GM12878 (cell line): ENCODE data around the gene NUP210. TPM values are rescaled to one million over a fixed set of nuclear protein-coding genes. Genes with fewer than 3 reads are reported as not detected.

Experiments
- ATAC-seq: fragments of 200-7000 bp; cut with Tn5 transposase; 3 replicates; pipeline ENCODE4 v1.9.1; 2020; ENCODE audit warnings: mild to moderate bottlenecking, moderate library complexity
- BruUV-seq: library from RNA; stranded (reverse); fragments of 400-500 nt; replicated peaks from 2 replicates; lab custom pipeline; 2021; lab: Mats Ljungman, UMichigan
- CTCF ChIA-PET: fragments of 300-600 bp; sonication (Branson Sonifier 250); formaldehyde crosslinking; extraction: SDS; loops from one replicate; lab custom pipeline; 2021; ENCODE audit warnings: inconsistent platforms; lab: Yijun Ruan, JAX
- POLR2A ChIA-PET: fragments of 350-600 bp; formaldehyde crosslinking; extraction: SDS; loops from one replicate; lab custom pipeline; 2021; ENCODE audit warnings: inconsistent platforms; lab: Charles Lee
- RAD21 ChIA-PET: fragments of 300-600 bp; sonication (Branson Sonifier 250); formaldehyde crosslinking; loops from one replicate; lab custom pipeline; 2023; ENCODE audit warnings: antibody characterized with exemption; ENCODE audit not compliant: unreplicated experiment; lab: Charles Lee
- SMC1A ChIA-PET: fragments of 300-600 bp; sonication (Branson Sonifier 250); formaldehyde crosslinking; loops from one replicate; lab custom pipeline; 2023; ENCODE audit not compliant: unreplicated experiment, uncharacterized antibody; lab: Charles Lee
- DNase-seq: peaks from one replicate; pipeline ENCODE4 v3.0.0-alpha.2; 2011; ENCODE audit warnings: low read depth, low spot score
- FAIRE-seq: peaks from 3 replicates; lab custom pipeline; 2011; peaks lifted over from hg19 to GRCh38; lab: Jason Lieb, UNC
- H2AFZ ChIP-seq: 2 replicates; pipeline ENCODE4 v1.6.0; 2011; ENCODE audit warnings: low read depth, low read length, control low read depth; ENCODE audit not compliant: control insufficient read depth
- H3K27ac ChIP-seq: 2 replicates; pipeline ENCODE4 v1.5.1; 2011; ENCODE audit warnings: control low read depth; ENCODE audit not compliant: control insufficient read depth, insufficient read depth
- H3K27me3 ChIP-seq, 2 experiments: replicated peaks in 1 of 2; 2 replicates each; pipeline versions ENCODE4 v1.6.0 to v1.6.1; 2011; ENCODE audit warnings: low read length in 1 of 2; ENCODE audit not compliant: control insufficient read depth in 2 of 2, insufficient read depth in 2 of 2
- H3K36me3 ChIP-seq, 2 experiments: 2 replicates each; pipeline ENCODE4 v1.5.1; 2011; ENCODE audit warnings: low read length in 1 of 2; ENCODE audit not compliant: control insufficient read depth in 2 of 2, insufficient read depth in 2 of 2
- H3K4me1 ChIP-seq: 2 replicates; pipeline ENCODE4 v1.6.1; 2011; ENCODE audit warnings: mild to moderate bottlenecking, low read length, moderate library complexity, mixed read lengths; ENCODE audit not compliant: control insufficient read depth, insufficient read depth
- H3K4me2 ChIP-seq: 2 replicates; pipeline ENCODE4 v1.6.0; 2011; ENCODE audit warnings: control low read depth; ENCODE audit not compliant: control insufficient read depth, insufficient read depth
- H3K4me3 ChIP-seq: fragments of 200-600 bp; sonication (generic); 2 replicates; pipeline ENCODE4 v1.5.1; 2016
- H3K79me2 ChIP-seq: 2 replicates; pipeline ENCODE4 v1.6.0; 2011; ENCODE audit warnings: low read length; ENCODE audit not compliant: control insufficient read depth, insufficient read depth
- H3K9ac ChIP-seq: 2 replicates; pipeline ENCODE4 v1.8.0; 2011; ENCODE audit warnings: low read length, control low read depth, mixed read lengths; ENCODE audit not compliant: control insufficient read depth, insufficient read depth
- H3K9me3 ChIP-seq: replicated peaks from 3 replicates; pipeline ENCODE4 v1.5.1; 2011; ENCODE audit warnings: mild to moderate bottlenecking, low read length; ENCODE audit not compliant: control insufficient read depth, insufficient read depth
- H4K20me1 ChIP-seq: 2 replicates; pipeline ENCODE4 v1.6.0; 2011; ENCODE audit not compliant: control insufficient read depth, insufficient read depth
- ATF7 ChIP-seq: fragments of 450-650 bp; IDR thresholded peaks from 2 replicates; pipeline ENCODE4 v1.6.1; 2016; ENCODE audit warnings: low read depth, mild to moderate bottlenecking
- BACH1 ChIP-seq: fragments of 450-650 bp; IDR thresholded peaks from 2 replicates; pipeline ENCODE4 v1.6.1; 2017; ENCODE audit warnings: mild to moderate bottlenecking, borderline replicate concordance
- BHLHE40 ChIP-seq, 2 experiments: fragments of 450-650 bp in 1 of 2; IDR thresholded peaks; 2 replicates each; pipeline ENCODE4 v1.6.1; 2011 to 2017; ENCODE audit warnings: low read depth in 2 of 2, borderline replicate concordance in 1 of 2, improper control_type of control experiment in 1 of 2, low read length in 1 of 2, mild to moderate bottlenecking in 1 of 2
- CBX3 ChIP-seq: fragments of 200-600 bp; sonication (generic); IDR thresholded peaks from 2 replicates; pipeline ENCODE4 v1.6.1; 2016; ENCODE audit warnings: low read depth, borderline replicate concordance
- CHD4 ChIP-seq: fragments of 200-600 bp; sonication (generic); IDR thresholded peaks from 2 replicates; pipeline ENCODE4 v1.6.1; 2016; ENCODE audit warnings: mild to moderate bottlenecking
- IKZF2 ChIP-seq, 2 experiments: fragments of 450-650 bp; IDR thresholded peaks; 2 replicates each; pipeline ENCODE4 v1.6.1; 2017; ENCODE audit warnings: mild to moderate bottlenecking in 2 of 2, moderate library complexity in 2 of 2
- MTA2 ChIP-seq: fragments of 450-650 bp; IDR thresholded peaks from 2 replicates; pipeline ENCODE4 v1.6.1; 2016; ENCODE audit warnings: low read depth, mild to moderate bottlenecking, moderate library complexity
- NFIC ChIP-seq: IDR thresholded peaks from 2 replicates; pipeline ENCODE4 v1.6.1; 2012; ENCODE audit warnings: low read depth, mild to moderate bottlenecking, inconsistent platforms, low read length, moderate library complexity
- NRF1 ChIP-seq: conservative IDR thresholded peaks from 2 replicates; pipeline ENCODE4 v1.6.1; 2011; ENCODE audit warnings: mild to moderate bottlenecking, low read depth, low read length, improper control_type of control experiment
- RBBP5 ChIP-seq: fragments of 200-600 bp; sonication (generic); conservative IDR thresholded peaks from 2 replicates; pipeline ENCODE4 v1.6.1; 2016
- TARDBP ChIP-seq: IDR thresholded peaks from 2 replicates; pipeline ENCODE4 v1.6.1; 2016; ENCODE audit warnings: borderline replicate concordance
- ZNF24 ChIP-seq: fragments of 450-650 bp; IDR thresholded peaks from 2 replicates; pipeline ENCODE4 v1.6.1; 2017; ENCODE audit warnings: antibody characterized with exemption, mild to moderate bottlenecking
- WGBS: methylation state at CpG from one replicate; pipeline ENCODE4 v1.1.6; 2016; ENCODE audit warnings: low lambda C conversion rate; ENCODE audit not compliant: insufficient replicate concordance, insufficient coverage; ENCODE audit errors: missing lambda C conversion rate; 5-methylcytosine and 5-hydroxymethylcytosine counted together
- in situ Hi-C: fragments of 300-500 bp; cut with MboI; formaldehyde crosslinking; loops from 9 replicates; pipeline ENCODE4 v1.14.3; 2018; ENCODE audit warnings: mixed read lengths
- intact Hi-C: fragments of 100-400 bp; cut with micrococcal nuclease; formaldehyde crosslinking; loops from one replicate; pipeline ENCODE4 v1.14.2; 2022; ENCODE audit not compliant: unreplicated experiment
- polyA plus RNA-seq, 11 experiments: library from polyadenylated mRNA; depleted of rRNA in 4 of 11; unstranded in 6 of 11; stranded (reverse) in 5 of 11; fragments of >200 nt; fragmentation: Nextera tagmentation in 4 of 11; fragmentation: Illumina TruSeq in 1 of 11; extraction: Ambion mirVana in 4 of 11; extraction: Trizol in 1 of 11; gene quantifications; 1 replicate in 1 of 11; 2 replicates in 10 of 11; pipeline versions ENCODE4 v1.2.1 to v1.2.3, GENCODE V29; 2011 to 2016; ENCODE audit warnings: inconsistent platforms in 2 of 11, missing spikeins in 2 of 11, low read depth in 1 of 11
- total RNA-seq, 4 experiments: library from RNA; depleted of rRNA in 3 of 4; stranded (reverse); fragments of >200 nt in 3 of 4; fragmentation: Illumina TruSeq in 1 of 4; extraction: Trizol in 1 of 4; gene quantifications; 2 replicates each; pipeline versions ENCODE4 v1.2.1 to v1.2.3, GENCODE V29; 2013 to 2021
- TF ChIP-seq, protein P1 (sequence below): fragments of 450-650 bp; IDR thresholded peaks from 2 replicates; pipeline ENCODE4 v1.6.1; 2017; ENCODE audit warnings: low read depth, mild to moderate bottlenecking, moderate library complexity
- TF ChIP-seq, protein P2 (sequence below): fragments of 450-650 bp; formaldehyde crosslinking; IDR thresholded peaks from 2 replicates; pipeline ENCODE4 v1.4.0; 2022; ENCODE audit warnings: mild to moderate bottlenecking, moderate library complexity

NUP210 gene
- total and polyA plus RNA-seq, 10 of the 15 experiments (the other 5 are each of a cell fraction or from before 2014, with no cell fraction given) = 2.9 to 150 (median 76.0) TPM

DNA sequence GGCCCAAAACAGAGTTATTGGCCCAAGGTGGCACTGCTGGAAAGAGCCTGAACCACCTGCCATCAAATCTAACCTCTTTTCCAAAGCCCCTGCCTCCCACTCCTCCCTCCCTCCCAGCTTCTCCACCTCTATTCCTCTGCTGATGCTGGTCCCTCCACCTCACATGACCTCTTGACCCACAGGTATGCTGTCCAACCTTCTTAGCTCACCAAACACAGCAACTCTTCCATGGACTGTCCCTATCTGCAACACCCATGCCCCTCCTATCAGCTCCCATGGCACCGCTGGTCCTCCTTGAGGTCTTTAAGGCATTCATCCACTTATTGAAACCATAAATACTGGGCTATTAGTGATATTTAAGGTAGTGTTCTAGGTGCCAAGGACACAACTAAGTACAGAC lies 12.6 kb downstream of the NUP210 start:
- ATAC-seq = no peak
- no peak overlapping the region for H2AFZ ChIP-seq
- H3K79me2 ChIP-seq = peaks cover 69% of the 10 kb centered on the region
- H3K36me3 ChIP-seq = peaks cover 5% of the 10 kb centered on the region in 2 experiments; a peak in 3 of 4 replicates
- no peak overlapping the region for H3K4me2 ChIP-seq
- RAD21 ChIA-PET = interaction anchor here (1.0 kb wide), 1 partner anchor 44 kb away, joined by 3 read pairs; no protein-coding TSS in a partner anchor
- WGBS = 93% methylated on average over 1 of the region's 1 CpG
- intact Hi-C loops = no loop called here
- peaks cover 5% of the 10 kb centered on the region for H4K20me1 ChIP-seq
- POLR2A ChIA-PET = interaction anchor here (1.9 kb wide), 1 partner anchor 10 kb away, joined by 5 read pairs; no protein-coding TSS in a partner anchor
- in situ Hi-C loops = no loop called here
- CTCF ChIA-PET = interaction anchor here (0.8 to 5.2 kb wide), 3 partner anchors 10 to 46 kb away, joined by 3 to 34 read pairs (median 3); no protein-coding TSS in a partner anchor
- no peak overlapping the region for H3K9ac ChIP-seq
- no TSS peak for BruUV-seq
- no peaks in the 10 kb centered on the region for H3K4me1 ChIP-seq
- peaks cover 8% of the 10 kb centered on the region for H3K9me3 ChIP-seq
- no peak overlapping the region for H3K27ac ChIP-seq
- SMC1A ChIA-PET = interaction anchor here (1.3 to 1.5 kb wide), 2 partner anchors 9 to 206 kb away, joined by 3 to 4 read pairs; no protein-coding TSS in a partner anchor
- no peak for FAIRE-seq
- DNase-seq = no peak
- no peak overlapping the region for H3K4me3 ChIP-seq
- H3K27me3 ChIP-seq = no peaks in the 10 kb centered on the region
- TF ChIP-seq BACH1 (no peak), TARDBP (no peak), BHLHE40 (IDR thresholded peaks at IDR 0.05; ENCODE audit: borderline replicate concordance in 1 of 2, low read depth in 2 of 2, low read length in 1 of 2) (no peak), RBBP5 (no peak), CHD4 (no peak), IKZF2 (IDR thresholded peaks at IDR 0.05) (no peak), NFIC (no peak), CBX3 (no peak), ATF7 (no peak), ZNF24 (no peak), NRF1 (no peak), MTA2 (no peak)
- TF ChIP-seq, protein P1, sequence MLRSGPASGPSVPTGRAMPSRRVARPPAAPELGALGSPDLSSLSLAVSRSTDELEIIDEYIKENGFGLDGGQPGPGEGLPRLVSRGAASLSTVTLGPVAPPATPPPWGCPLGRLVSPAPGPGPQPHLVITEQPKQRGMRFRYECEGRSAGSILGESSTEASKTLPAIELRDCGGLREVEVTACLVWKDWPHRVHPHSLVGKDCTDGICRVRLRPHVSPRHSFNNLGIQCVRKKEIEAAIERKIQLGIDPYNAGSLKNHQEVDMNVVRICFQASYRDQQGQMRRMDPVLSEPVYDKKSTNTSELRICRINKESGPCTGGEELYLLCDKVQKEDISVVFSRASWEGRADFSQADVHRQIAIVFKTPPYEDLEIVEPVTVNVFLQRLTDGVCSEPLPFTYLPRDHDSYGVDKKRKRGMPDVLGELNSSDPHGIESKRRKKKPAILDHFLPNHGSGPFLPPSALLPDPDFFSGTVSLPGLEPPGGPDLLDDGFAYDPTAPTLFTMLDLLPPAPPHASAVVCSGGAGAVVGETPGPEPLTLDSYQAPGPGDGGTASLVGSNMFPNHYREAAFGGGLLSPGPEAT = no peak
- TF ChIP-seq, protein P2, sequence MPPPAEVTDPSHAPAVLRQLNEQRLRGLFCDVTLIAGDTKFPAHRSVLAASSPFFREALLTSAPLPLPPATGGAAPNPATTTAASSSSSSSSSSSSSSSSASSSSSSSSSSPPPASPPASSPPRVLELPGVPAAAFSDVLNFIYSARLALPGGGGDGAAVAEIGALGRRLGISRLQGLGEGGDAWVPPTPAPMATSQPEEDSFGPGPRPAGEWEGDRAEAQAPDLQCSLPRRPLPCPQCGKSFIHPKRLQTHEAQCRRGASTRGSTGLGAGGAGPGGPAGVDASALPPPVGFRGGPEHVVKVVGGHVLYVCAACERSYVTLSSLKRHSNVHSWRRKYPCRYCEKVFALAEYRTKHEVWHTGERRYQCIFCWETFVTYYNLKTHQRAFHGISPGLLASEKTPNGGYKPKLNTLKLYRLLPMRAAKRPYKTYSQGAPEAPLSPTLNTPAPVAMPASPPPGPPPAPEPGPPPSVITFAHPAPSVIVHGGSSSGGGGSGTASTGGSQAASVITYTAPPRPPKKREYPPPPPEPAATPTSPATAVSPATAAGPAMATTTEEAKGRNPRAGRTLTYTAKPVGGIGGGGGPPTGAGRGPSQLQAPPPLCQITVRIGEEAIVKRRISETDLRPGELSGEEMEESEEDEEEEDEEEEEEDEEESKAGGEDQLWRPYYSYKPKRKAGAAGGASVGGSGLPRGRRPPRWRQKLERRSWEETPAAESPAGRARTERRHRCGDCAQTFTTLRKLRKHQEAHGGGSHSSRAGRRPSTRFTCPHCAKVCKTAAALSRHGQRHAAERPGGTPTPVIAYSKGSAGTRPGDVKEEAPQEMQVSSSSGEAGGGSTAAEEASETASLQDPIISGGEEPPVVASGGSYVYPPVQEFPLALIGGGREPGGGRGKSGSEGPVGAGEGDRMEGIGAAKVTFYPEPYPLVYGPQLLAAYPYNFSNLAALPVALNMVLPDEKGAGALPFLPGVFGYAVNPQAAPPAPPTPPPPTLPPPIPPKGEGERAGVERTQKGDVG = no peak
- TF ChIP-seq, all 136 proteins: peak for 0
